Adipocyte (in vitro differentiated cells): ENCODE measurements around the gene SALL4.
"Not testable (repeated sequence)": the region's sequence is repeated elsewhere in the genome, so short reads cannot be mapped to it uniquely, and the experiment has no call there.

Experiments
- DNase-seq: peaks from one replicate; pipeline ENCODE4 v3.0.0-alpha.2; 2015; ENCODE audit warnings: low read depth
- H3K27me3 ChIP-seq: replicated peaks from 2 replicates; pipeline ENCODE4 v1.7.0; 2013; ENCODE audit warnings: mild to moderate bottlenecking, low read length, moderate library complexity; ENCODE audit not compliant: control insufficient read depth, insufficient read depth
- H3K36me3 ChIP-seq: 2 replicates; pipeline ENCODE4 v1.7.0; 2013; ENCODE audit warnings: low read length, mild to moderate bottlenecking, moderate library complexity; ENCODE audit not compliant: control insufficient read depth, insufficient read depth, severe bottlenecking
- H3K4me1 ChIP-seq: 2 replicates; pipeline ENCODE4 v1.7.0; 2013; ENCODE audit warnings: mild to moderate bottlenecking, low read length, moderate library complexity; ENCODE audit not compliant: control insufficient read depth, insufficient read depth
- H3K4me3 ChIP-seq: 2 replicates; pipeline ENCODE4 v1.7.0; 2013; ENCODE audit warnings: mild to moderate bottlenecking, low read length, moderate library complexity
- H3K9ac ChIP-seq: 2 replicates; pipeline ENCODE4 v1.7.0; 2013; ENCODE audit warnings: mild to moderate bottlenecking, low read length, moderate library complexity
- H3K9me3 ChIP-seq: 2 replicates; pipeline ENCODE4 v1.7.0; 2013; ENCODE audit warnings: mild to moderate bottlenecking, low read length, moderate library complexity; ENCODE audit not compliant: control insufficient read depth

The SALL4 gene

GRCh38 chr20:51760905-51761546 lies 41.3 kb downstream of the SALL4 start:
- H3K9ac ChIP-seq: no peak overlapping the region
- H3K27me3 ChIP-seq: no peaks in the 10 kb centered on the region
- no peaks in the 10 kb centered on the region for H3K36me3 ChIP-seq
- H3K4me1 ChIP-seq: peaks cover 60% of the 10 kb centered on the region
- no peaks in the 10 kb centered on the region for H3K9me3 ChIP-seq
- DNase-seq: no peak
- H3K4me3 ChIP-seq: no peak overlapping the region

GRCh38 chr20:51759769-51760510 lies 42.4 kb downstream of the SALL4 start:
- no peak for DNase-seq
- H3K9me3 ChIP-seq: no peaks in the 10 kb centered on the region
- no peak overlapping the region for H3K4me3 ChIP-seq
- H3K36me3 ChIP-seq: peaks cover 3% of the 10 kb centered on the region
- no peaks in the 10 kb centered on the region for H3K27me3 ChIP-seq
- no peak overlapping the region for H3K9ac ChIP-seq
- H3K4me1 ChIP-seq: peaks cover 50% of the 10 kb centered on the region

- peaks cover 43% of the 10 kb centered on the region for H3K4me1 ChIP-seq
- no peaks in the 10 kb centered on the region for H3K9me3 ChIP-seq
- no peak for DNase-seq
- no peaks in the 10 kb centered on the region for H3K27me3 ChIP-seq
- H3K36me3 ChIP-seq: peaks cover 3% of the 10 kb centered on the region
- H3K9ac ChIP-seq: peak overlapping the region; percentile 60
- no peak overlapping the region for H3K4me3 ChIP-seq
Measured at GRCh38 chr20:51758978-51759544, 43.3 kb downstream of the SALL4 start.

- Histone ChIP-seq H3K4me3 (peak overlapping the region; percentile 17), H3K9me3 (no peaks in the 10 kb centered on the region), H3K27me3 (no peaks in the 10 kb centered on the region), H3K36me3 (peaks cover 3% of the 10 kb centered on the region), H3K4me1 (peaks cover 52% of the 10 kb centered on the region), H3K9ac (peak overlapping the region; percentile 60)
- no peak for DNase-seq
Measured at GRCh38 chr20:51757226-51757625, 45.1 kb downstream of the SALL4 start.

GRCh38 chr20:51756653-51757052 lies 45.7 kb downstream of the SALL4 start:
- no peaks in the 10 kb centered on the region for H3K27me3 ChIP-seq
- H3K4me3 ChIP-seq: no peak overlapping the region
- peaks cover 3% of the 10 kb centered on the region for H3K36me3 ChIP-seq
- H3K9me3 ChIP-seq: no peaks in the 10 kb centered on the region
- no peak overlapping the region for H3K9ac ChIP-seq
- no peak for DNase-seq
- H3K4me1 ChIP-seq: peaks cover 57% of the 10 kb centered on the region

GRCh38 chr20:51753220-51753619 lies 49.1 kb downstream of the SALL4 start:
- H3K36me3 ChIP-seq, DNase-seq: not testable (repeated sequence)

GRCh38 chr20:51752343-51752951 lies 49.9 kb downstream of the SALL4 start:
- peak overlapping the region; percentile 82 for H3K9ac ChIP-seq
- peak overlapping the region; percentile 56 for H3K4me3 ChIP-seq
- DNase-seq: peak; percentile 67
- no peaks in the 10 kb centered on the region for H3K27me3 ChIP-seq
- no peaks in the 10 kb centered on the region for H3K9me3 ChIP-seq
- H3K4me1 ChIP-seq: peaks cover 52% of the 10 kb centered on the region
- H3K36me3 ChIP-seq: peaks cover 3% of the 10 kb centered on the region

More at GRCh38 chr20:51753220-51753619, 49.1 kb downstream of the SALL4 start:
- Histone ChIP-seq H3K4me1 (peaks cover 59% of the 10 kb centered on the region), H3K9ac (peak overlapping the region; percentile 82)
- not testable (repeated sequence) for H3K4me3 ChIP-seq, H3K9me3 ChIP-seq, H3K27me3 ChIP-seq

GRCh38 chr20:51750770-51751388 lies 51.4 kb downstream of the SALL4 start:
- peak overlapping the region; percentile 67 for H3K9ac ChIP-seq
- peaks cover 43% of the 10 kb centered on the region for H3K4me1 ChIP-seq
- no peaks in the 10 kb centered on the region for H3K27me3 ChIP-seq
- DNase-seq: no peak
- H3K9me3 ChIP-seq: no peaks in the 10 kb centered on the region
- H3K36me3 ChIP-seq: peaks cover 3% of the 10 kb centered on the region
- H3K4me3 ChIP-seq: peak overlapping the region; percentile 46

GRCh38 chr20:51750037-51750769 lies 52.1 kb downstream of the SALL4 start:
- H3K4me1 ChIP-seq: peaks cover 43% of the 10 kb centered on the region
- H3K27me3 ChIP-seq: no peaks in the 10 kb centered on the region
- peak overlapping the region; percentile 46 for H3K4me3 ChIP-seq
- no peaks in the 10 kb centered on the region for H3K36me3 ChIP-seq
- DNase-seq: peak; percentile 81
- no peaks in the 10 kb centered on the region for H3K9me3 ChIP-seq
- peak overlapping the region; percentile 67 for H3K9ac ChIP-seq

- Histone ChIP-seq H3K4me3 (no peak overlapping the region), H3K27me3 (no peaks in the 10 kb centered on the region)
- DNase-seq: peak; percentile 27
Measured at GRCh38 chr20:51749674-51750036, 52.7 kb downstream of the SALL4 start.

More at GRCh38 chr20:51749674-51750036, 52.7 kb downstream of the SALL4 start:
- H3K9me3 ChIP-seq: no peaks in the 10 kb centered on the region
- no peaks in the 10 kb centered on the region for H3K36me3 ChIP-seq
- H3K4me1 ChIP-seq: peaks cover 45% of the 10 kb centered on the region
- peak overlapping the region; percentile 67 for H3K9ac ChIP-seq
